T-helper 1 cell (primary cell): Measurements from ENCODE around the gene CSMD2.
A peak's percentile ranks its signal among the peaks of the same experiment; 100 is the strongest.

Source experiments
- DNase-seq, 5 donors: peaks; one replicate each; pipeline ENCODE4 v3.0.0-alpha.2; 2012 to 2020

CSMD2 gene

GRCh38 chr1:33805988-33806387, 359.0 kb downstream of the CSMD2 start:
- DNase-seq = no peak

GRCh38 chr1:33802268-33802667, 362.8 kb downstream of the CSMD2 start:
- DNase-seq = no peak

GRCh38 chr1:33797849-33798248, 367.2 kb downstream of the CSMD2 start:
- DNase-seq = no peak

- no peak for DNase-seq
Measured at GRCh38 chr1:33792651-33793050, 372.4 kb downstream of the CSMD2 start.

GRCh38 chr1:33792216-33792615, 372.8 kb downstream of the CSMD2 start:
- no peak for DNase-seq

DNA sequence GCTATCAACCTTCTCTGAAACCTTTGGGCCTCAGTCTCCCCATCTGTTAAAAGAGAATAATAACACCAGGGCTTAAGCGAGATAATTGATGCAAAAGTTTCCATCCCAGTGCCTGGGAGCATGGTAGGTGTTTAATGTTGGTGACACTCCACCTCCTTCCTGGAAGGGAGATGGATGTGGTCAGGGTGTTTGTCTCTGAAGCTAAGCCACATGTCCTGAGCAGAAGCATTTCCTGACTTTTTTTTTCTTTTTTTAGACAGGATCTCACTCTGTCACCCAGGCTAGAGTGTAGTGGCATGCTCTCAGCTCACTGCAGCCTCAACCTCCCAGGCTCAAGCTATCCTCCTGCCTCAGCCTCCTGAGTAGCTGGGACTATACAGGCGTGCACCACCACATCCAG, 373.8 kb downstream of the CSMD2 start:
- DNase-seq = peak in 1 of 5 donors; percentile 48

DNA sequence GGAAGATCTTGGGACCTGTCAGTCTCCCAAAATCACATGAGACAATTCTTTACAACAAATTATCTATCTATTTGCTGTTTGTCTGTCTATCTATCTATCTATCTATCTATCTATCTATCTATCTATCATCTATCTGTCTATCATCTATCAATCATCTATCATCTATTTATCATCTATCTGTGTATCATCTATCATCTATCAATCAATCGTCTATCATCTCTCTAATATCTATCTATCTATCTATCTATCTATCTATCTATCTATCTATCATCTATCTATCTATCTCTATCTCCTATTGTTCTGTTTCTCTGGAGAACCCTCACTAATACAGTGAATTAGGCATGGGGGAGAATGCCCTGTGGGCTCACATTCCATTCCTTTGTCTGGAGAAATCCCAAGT, 374.5 kb downstream of the CSMD2 start:
- no peak for DNase-seq

GRCh38 chr1:33784876-33785275, 380.2 kb downstream of the CSMD2 start:
- DNase-seq = no peak

DNA sequence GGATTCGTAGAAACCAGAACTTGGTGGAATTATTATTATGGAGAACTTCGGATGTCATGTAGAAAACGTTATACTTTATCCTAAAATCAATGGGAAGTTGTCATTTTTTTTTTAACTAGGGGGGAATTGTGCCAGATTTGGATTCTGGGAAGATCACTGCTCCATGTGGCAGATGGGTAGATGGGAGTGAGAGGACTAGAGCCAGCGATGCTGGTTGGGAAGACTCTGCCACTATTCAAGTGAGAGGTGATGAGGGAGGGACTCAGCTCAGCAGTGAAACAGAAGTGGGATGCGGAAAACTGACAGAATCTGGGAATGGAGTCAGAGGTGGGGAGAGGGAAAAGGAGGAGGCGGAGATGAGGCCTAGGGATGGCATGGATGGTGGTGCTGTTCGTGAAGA, 382.3 kb downstream of the CSMD2 start:
- no peak for DNase-seq

DNA sequence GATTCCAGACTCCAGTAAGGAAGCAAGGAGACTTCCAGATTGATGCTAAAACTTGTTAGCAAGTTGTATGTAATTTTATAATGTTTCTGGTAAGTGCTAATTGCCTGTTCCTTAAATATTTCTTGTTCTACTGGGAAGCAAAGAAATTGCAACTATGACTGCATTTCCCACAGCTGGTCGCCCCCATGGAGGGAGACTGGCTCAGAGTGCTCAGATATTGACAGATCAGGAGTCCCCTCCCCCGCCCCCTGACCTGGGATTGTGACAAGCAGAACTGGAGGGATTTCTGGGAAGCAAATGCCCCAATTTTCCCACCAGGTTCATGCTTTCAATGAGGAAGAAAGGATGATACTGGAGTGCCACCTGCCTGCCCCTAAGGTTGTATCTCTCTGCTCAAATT, 383.4 kb downstream of the CSMD2 start:
- DNase-seq = no peak

DNA sequence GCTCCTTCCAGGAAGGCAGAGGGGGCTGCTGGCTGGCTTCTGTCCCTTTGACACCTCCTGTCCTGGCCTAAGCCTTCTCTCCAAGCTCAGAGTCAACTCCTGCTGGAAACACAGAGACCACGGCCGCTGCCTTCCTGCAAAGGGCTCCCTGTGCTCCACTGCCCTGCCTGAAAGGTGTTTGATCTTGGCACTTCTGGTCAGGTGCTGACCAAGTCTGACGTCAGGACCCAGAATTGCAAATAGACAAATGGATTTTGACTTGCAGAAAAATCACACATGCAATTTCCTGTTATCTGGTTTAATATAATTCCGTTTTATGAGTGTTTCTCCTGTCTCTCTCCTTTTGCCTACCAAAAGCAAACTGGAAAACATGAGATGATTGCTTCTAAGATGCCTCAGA, 387.7 kb downstream of the CSMD2 start:
- DNase-seq = no peak

- no peak for DNase-seq
Measured at GRCh38 chr1:33768821-33769220, 396.2 kb downstream of the CSMD2 start.

DNA sequence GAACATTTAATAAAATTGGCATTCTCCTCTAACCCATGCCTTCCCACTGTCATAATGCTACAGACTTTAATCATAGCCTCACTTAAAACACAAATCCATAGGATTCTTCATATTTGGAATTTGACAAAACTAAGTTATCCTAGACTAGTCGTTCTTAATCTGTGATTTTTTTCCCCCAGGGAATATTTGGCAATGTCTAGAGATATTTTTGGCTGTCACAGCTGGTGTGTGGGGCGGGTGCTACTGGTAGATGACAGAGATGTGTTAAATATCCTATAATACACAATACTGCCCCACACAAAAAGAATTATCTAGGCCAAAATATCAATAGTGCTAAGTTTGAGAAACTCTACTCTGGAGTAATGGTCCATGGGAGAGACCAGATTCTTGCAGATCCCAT, 396.9 kb downstream of the CSMD2 start:
- no peak for DNase-seq

DNA sequence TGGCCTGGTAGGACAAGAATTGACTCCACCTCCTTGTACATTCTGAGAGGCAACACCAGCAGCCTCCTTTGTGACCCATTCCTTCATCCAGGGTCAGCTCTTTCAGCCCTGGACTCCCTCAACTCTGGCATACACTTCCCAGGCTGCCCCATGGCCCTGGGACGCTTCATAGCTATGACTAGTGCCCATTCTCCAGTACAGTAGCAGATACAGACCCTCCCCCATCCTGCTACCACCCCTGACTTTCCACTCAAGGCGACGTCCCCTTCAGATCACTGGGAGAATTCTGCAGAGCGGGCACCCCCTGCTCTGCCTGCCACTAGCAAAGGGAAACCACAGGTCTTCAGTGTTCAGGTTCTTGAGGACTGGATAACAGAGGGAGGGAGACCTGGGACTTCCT, 400.9 kb downstream of the CSMD2 start:
- no peak for DNase-seq

DNA sequence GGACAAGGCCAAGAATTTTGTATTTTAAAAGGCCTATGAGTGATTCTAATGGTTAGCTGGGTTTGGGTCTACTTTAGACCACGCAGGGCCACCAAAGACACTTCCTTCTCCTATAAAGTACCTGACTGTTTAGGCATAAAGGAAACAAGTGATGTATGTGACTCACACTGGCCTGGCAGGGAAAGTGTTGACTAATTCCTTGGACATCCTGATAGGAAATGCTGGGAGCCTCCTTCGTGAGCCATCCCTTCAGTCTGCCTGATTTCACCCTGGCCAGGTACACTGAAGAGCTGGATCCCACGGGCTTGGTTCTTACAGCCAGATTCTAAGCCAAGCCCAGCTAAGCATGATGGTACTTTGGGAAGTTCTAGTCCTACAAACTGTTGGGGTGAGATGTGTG, 401.6 kb downstream of the CSMD2 start:
- DNase-seq = no peak

- no peak for DNase-seq
Measured at GRCh38 chr1:33762962-33763361, 402.1 kb downstream of the CSMD2 start.

DNA sequence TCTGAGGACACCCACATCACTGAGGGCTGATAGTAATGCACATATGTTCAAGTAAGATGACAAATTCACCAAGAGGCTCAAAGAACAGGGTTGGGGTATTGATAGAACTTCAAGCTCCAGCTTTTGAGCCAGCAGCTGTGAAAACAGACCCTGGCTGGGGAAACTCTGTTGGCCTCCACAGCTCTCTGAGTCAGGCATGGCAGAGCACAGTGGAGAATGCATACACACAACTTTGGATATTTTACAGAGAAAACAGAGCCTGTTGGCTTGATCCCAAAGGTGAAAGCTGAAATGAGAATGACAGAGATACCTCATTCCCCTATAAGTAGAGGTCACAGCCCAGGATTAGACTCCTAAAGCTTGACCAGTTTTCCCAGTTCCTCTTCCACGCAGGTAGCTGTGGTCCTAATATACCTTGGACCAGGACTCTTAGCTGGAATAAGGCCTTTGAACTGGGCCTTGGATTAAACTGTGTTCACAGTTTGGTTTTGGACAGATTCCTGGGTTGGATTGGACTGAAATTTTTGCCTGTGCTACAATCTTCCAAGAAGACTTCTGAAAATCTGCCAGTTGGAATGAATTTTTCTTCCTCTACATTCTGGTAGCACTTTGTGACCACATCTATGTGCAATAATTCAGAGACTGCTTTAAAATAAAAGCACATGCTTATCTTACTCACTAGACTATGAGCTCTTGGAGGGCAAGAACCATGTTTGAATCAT, 402.8 kb downstream of the CSMD2 start:
- DNase-seq = no peak

DNA sequence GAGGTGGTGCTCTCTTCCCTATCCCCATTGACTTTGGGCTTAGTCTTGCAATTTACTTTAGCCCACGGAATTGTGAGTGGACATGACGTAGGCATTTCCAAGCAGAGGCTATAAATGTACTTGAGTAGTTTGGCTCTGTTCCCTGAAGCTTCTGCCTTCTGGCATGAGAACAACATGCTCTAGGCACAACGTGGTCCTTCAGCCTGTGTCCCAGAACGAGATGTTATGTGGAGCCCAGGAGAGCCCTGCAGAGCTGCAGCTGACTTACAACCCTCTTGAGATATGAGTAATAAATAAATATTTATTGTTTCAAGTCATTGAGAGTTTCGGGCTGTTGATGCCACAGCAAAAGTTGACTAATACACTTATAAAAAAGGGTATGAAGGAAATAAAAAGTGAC, 406.3 kb downstream of the CSMD2 start:
- no peak for DNase-seq

- DNase-seq = no peak
Measured at GRCh38 chr1:33753087-33753856, 411.8 kb downstream of the CSMD2 start.

GRCh38 chr1:33745942-33746341, 419.1 kb downstream of the CSMD2 start:
- no peak for DNase-seq

DNA sequence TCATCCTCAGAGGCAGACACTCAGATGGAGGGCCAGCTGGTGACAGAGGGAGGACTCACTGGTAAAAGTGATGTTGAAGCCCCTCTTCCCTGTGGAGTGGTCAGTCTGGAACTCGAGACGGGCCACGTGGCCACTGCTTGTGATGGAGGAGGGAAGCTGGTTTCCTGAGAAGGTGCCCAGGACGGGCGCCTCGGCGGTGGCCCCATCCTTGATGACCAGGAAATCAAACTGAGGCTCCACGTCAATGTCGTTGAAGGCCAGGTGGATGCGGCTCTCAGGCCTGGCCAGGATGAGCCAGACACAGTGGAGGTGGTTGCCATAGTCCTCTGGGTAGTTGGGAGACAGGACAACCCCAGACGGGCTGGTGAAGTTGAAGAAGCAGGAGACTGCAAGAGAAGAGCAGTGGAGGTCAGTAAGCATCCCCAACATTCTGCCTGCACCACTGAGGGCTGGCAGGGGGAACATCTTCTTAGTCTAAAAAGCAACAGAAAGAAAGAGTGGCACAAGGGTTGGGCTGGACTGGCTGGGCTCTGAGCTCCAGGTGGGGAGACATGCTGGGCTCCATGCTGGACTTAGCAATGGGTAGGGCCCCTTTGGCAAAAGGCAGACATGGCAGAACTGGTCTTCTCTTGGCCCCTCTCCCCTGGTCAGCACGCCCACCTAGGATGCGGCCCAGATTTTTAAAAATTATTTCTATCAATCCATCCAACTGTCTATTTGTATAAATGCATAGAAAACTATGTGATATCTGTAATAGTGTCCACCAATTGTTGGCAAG, 421.6 kb downstream of the CSMD2 start:
- no peak for DNase-seq

DNA sequence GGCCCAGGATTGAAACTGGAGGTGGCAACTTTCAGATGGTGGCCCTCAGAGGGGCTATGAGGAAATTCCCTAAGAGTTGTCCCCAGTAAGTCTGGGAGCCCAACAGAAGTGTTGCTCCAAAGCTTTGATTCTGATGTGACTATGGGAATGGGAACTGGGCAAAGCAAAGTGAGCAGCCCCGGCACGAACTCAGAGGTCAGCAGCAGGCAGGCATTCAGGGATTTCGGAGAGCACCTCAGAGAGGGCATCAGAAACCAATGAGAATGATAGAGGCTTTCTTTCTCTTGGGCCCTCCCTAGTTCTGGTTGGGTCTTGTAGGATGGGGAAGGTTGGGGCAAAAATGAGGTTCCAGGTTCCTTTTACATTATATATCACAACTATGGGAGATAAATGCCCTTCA, 422.4 kb downstream of the CSMD2 start:
- DNase-seq = no peak

DNA sequence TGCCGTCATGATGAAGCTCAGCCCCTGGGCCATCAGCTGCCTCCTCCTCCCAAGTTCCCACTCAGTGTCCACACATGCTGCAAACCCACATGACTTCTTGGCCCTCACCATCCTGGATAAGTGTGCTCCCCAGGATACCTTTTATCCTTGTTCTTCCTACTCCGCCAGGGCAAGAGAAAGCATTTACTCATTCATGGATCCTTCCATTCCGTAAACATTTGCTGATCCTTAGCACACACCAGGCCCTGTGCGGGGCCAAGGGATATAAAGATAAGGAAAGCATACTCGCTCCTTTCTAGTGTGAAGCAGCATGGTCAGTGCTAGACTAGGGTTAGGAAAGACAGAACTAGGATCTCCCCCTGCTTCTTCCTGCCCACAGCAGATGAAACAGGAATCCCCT, 423.3 kb downstream of the CSMD2 start:
- DNase-seq = no peak
